HG02840 (cell line): ENCODE measurements around the gene DAND5.

Experiments used
- ATAC-seq: cut with Tn5 transposase; IDR thresholded peaks from one replicate; pipeline ENCODE4 v1.9.1; 2021; ENCODE audit warnings: mild to moderate bottlenecking, moderate library complexity, moderate number of reproducible peaks; ENCODE audit not compliant: unreplicated experiment, low FRiP score

The DAND5 gene

GRCh38 chr19:13019332-13019731 lies 50.0 kb downstream of the DAND5 start:
- ATAC-seq, result no peak

- no peak for ATAC-seq
These were observed 50.6 kb downstream of the DAND5 start for GRCh38 chr19:13020002-13020414.

- no peak for ATAC-seq
These were observed 52.9 kb downstream of the DAND5 start for GRCh38 chr19:13022111-13022858.

GRCh38 chr19:13022859-13023636 lies 53.7 kb downstream of the DAND5 start:
- no peak for ATAC-seq

GRCh38 chr19:13023656-13024055 lies 54.3 kb downstream of the DAND5 start:
- no peak for ATAC-seq
